Bronchial epithelial cell (primary cell): ENCODE data around the gene BCAS3. TPM values are rescaled to one million over a fixed set of nuclear protein-coding genes. Genes with fewer than 3 reads are reported as not detected.

ENCODE experiments used
- DNase-seq: peaks from one replicate; pipeline ENCODE4 v3.0.0-alpha.2; 2010; ENCODE audit warnings: low read depth
- FAIRE-seq: peaks from 2 replicates; lab custom pipeline; 2011; peaks lifted over from hg19 to GRCh38; lab: Jason Lieb, UNC
- H3K27me3 ChIP-seq: 2 replicates; pipeline ENCODE4 v1.5.1; 2011; ENCODE audit warnings: low read length; ENCODE audit not compliant: control insufficient read depth, insufficient read depth
- H3K36me3 ChIP-seq: 2 replicates; pipeline ENCODE4 v1.5.1; 2011; ENCODE audit warnings: low read length; ENCODE audit not compliant: control insufficient read depth, insufficient read depth
- H3K4me3 ChIP-seq: 2 replicates; pipeline ENCODE4 v1.5.1; 2011; ENCODE audit warnings: mild to moderate bottlenecking, low read depth, low read length, control low read depth
- CTCF ChIP-seq: IDR thresholded peaks from 2 replicates; pipeline ENCODE4 v1.5.1; 2011; ENCODE audit warnings: mild to moderate bottlenecking, moderate library complexity, low read length, control low read depth, inconsistent platforms; ENCODE audit not compliant: insufficient read depth, severe bottlenecking
- total RNA-seq: library from RNA; depleted of rRNA; stranded (reverse); fragments of >200 nt; gene quantifications from 2 replicates; pipeline ENCODE4 v1.2.1, GENCODE V29; 2014

Gene BCAS3
- total RNA-seq, 1 donor from 2014 or later = 10.3 TPM

- H3K36me3 ChIP-seq = no peaks in the 10 kb centered on the region
- TF ChIP-seq CTCF = no peak
- H3K27me3 ChIP-seq = no peaks in the 10 kb centered on the region
- FAIRE-seq (no peak), DNase-seq (peak; percentile 52)
- H3K4me3 ChIP-seq = no peak overlapping the region
Measured at GRCh38 chr17:60699090-60699489, 21.4 kb downstream of the BCAS3 start.

DNA sequence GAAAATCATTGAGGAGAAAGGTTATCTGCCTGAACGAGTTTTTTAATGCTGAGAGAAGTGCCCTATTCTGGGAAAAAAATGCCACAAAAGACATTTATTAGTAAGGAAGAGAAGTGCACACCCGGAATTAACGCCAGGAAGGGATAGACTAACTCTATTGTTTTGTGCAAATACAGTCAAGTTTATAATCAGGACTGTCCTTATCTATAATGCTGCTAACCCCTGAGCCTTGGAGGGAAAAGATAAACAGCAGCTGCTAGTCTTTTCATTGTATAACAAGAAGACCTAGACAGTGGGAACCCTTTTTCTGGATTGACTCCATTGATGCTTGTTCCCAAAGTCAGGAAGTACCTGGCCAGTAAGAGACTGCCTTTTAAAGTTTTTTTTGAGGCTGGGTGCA is 26.5 kb downstream of the BCAS3 start:
- Histone ChIP-seq H3K36me3 (no peaks in the 10 kb centered on the region), H3K27me3 (no peaks in the 10 kb centered on the region), H3K4me3 (no peak overlapping the region)
- DNase-seq (no peak), FAIRE-seq (no peak)
- no peak for TF ChIP-seq CTCF

DNA sequence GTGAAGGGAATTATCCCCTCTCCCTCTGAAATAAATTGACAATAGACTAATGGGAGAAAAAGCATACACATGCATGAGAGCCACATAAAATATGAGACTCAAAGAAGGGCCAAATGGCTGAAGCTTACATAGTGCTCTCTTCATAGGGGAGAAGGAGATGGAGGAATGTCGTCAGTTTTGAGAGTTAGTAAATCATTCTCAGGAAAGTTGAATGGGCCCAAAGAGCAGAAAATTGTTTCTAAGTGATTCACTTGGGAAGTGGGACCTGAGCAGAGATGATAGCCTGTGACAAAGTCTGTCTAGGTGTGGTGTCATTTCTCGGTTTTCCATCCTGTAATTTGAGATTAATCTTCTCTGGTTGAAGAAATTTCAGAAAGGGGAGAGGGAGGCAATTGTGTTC is 35.0 kb downstream of the BCAS3 start:
- Histone ChIP-seq H3K27me3 (no peaks in the 10 kb centered on the region), H3K4me3 (no peak overlapping the region), H3K36me3 (no peaks in the 10 kb centered on the region)
- DNase-seq (no peak), FAIRE-seq (no peak)
- TF ChIP-seq CTCF = no peak

- DNase-seq (no peak), FAIRE-seq (no peak)
- Histone ChIP-seq H3K4me3 (no peak overlapping the region), H3K27me3 (no peaks in the 10 kb centered on the region), H3K36me3 (no peaks in the 10 kb centered on the region)
- no peak for TF ChIP-seq CTCF
Measured at GRCh38 chr17:60713608-60714007, 36.0 kb downstream of the BCAS3 start.

DNA sequence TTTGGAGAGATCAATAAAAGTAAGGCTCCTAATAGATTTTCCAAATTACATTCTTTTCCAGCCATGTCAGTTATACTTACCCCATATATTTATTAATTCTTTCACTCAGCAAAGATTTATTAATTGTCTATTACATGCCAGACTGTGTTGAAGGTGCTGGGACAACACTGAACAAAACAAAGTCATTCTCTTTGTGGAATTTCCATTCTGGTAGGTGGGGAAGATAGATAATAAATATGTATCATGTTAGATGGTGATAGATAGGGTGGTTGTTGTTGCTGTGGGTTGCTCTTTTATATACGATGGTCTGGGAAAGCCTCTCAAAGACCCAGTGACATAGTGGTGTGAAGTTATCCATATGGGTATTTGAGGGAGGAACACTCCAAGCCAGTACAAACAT is 39.1 kb downstream of the BCAS3 start:
- DNase-seq (no peak), FAIRE-seq (no peak)
- no peak for TF ChIP-seq CTCF
- H3K27me3 ChIP-seq = no peaks in the 10 kb centered on the region
- no peak overlapping the region for H3K4me3 ChIP-seq
- no peaks in the 10 kb centered on the region for H3K36me3 ChIP-seq

- FAIRE-seq (no peak), DNase-seq (no peak)
- Histone ChIP-seq H3K36me3 (no peaks in the 10 kb centered on the region), H3K4me3 (no peak overlapping the region), H3K27me3 (no peaks in the 10 kb centered on the region)
- TF ChIP-seq CTCF = no peak
Measured at GRCh38 chr17:60717814-60718213, 40.2 kb downstream of the BCAS3 start.
